Neural cell (in vitro differentiated cells): ENCODE results near the gene RUNX3.

Experiments
- CTCF ChIP-seq: fragments of 450-650 bp; IDR thresholded peaks from 2 replicates; pipeline ENCODE4 v1.5.1; 2014; ENCODE audit warnings: antibody characterized with exemption, mild to moderate bottlenecking, moderate library complexity; ENCODE audit not compliant: poor library complexity, severe bottlenecking
- EP300 ChIP-seq: fragments of 450-650 bp; conservative IDR thresholded peaks from 2 replicates; pipeline ENCODE4 v1.6.1; 2014; ENCODE audit warnings: antibody characterized with exemption, mild to moderate bottlenecking, moderate library complexity; ENCODE audit not compliant: poor library complexity, severe bottlenecking
- EZH2 ChIP-seq: fragments of 200-600, 300-800 bp; shearing (Covaris generic), sonication (generic); IDR thresholded peaks from 2 replicates; pipeline ENCODE4 v1.6.1; 2014; ENCODE audit warnings: antibody characterized with exemption, low read length, borderline replicate concordance, mild to moderate bottlenecking; ENCODE audit not compliant: insufficient read depth, poor library complexity, severe bottlenecking
- MXI1 ChIP-seq: fragments of 450-650 bp; conservative IDR thresholded peaks from 2 replicates; pipeline ENCODE4 v1.6.1; 2014; ENCODE audit warnings: antibody characterized with exemption, mild to moderate bottlenecking; ENCODE audit not compliant: poor library complexity, severe bottlenecking
- POLR2AphosphoS5 ChIP-seq: IDR thresholded peaks from 2 replicates; pipeline ENCODE4 v1.6.1; 2012
- RAD21 ChIP-seq: fragments of 450-650 bp; conservative IDR thresholded peaks from 2 replicates; pipeline ENCODE4 v1.6.1; 2014; ENCODE audit warnings: antibody characterized with exemption, mild to moderate bottlenecking, moderate library complexity
- REST ChIP-seq: IDR thresholded peaks from 2 replicates; pipeline ENCODE4 v1.6.1; 2012; ENCODE audit warnings: borderline replicate concordance
- TAF1 ChIP-seq: IDR thresholded peaks from 2 replicates; pipeline ENCODE4 v1.6.1; 2012; ENCODE audit warnings: low read depth

DNA sequence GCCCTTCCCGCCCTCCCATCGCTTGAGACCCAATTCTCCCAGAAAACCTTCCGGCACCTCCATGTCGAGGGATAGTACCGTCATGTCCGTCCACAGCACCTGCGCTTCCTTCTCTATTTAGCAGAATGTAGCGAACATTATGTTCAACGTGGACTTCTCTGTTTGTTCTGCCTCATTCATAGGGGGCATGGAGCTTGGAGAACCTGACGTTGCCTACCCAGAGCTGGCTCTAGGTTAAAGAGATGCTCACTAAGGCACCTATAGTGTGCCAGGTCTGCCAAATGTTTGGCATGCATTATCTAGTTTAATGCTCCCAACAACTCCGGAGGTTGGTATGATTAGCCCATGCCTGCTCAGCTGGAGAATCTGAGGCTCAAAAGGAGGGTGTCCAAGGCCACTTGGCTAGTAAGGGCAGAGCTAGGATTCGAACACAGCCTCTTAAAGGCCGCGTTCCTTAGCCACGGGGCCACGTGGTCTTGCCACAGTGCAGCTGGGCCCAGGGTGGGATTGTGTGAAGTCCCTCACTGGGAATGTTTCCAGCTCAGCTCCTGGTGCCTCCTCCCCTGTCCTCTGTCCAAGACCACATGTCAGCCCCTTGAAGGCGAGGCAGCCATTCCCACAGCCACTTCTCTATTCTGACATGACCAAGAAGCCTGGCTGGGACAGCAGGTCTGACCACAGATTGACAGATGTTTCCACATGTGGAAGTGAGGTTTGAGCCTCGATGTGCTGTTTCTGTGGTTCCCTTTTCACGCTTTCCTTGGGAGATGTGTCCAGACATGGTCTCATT, 57.8 kb downstream of the RUNX3 start:
- no peak for TF ChIP-seq MXI1
- no peak for TF ChIP-seq TAF1
- no peak for TF ChIP-seq CTCF
- TF ChIP-seq EZH2, result no peak
- no peak for TF ChIP-seq POLR2AphosphoS5
- TF ChIP-seq REST, result no peak
- no peak for TF ChIP-seq EP300
- no peak for TF ChIP-seq RAD21
